SKM-1 treated with dmso at 0.1 percent for 144 hours (cell line): ENCODE measurements around the gene YPEL2.
A peak's percentile ranks its signal among the peaks of the same experiment; 100 is the strongest.

Experiments used
- DNase-seq: peaks from one replicate; lab custom pipeline; 2025; ENCODE audit not compliant: unreplicated experiment; lab: John Stamatoyannopoulos, UW

Gene YPEL2

GRCh38 chr17:59428916-59429485, 97.5 kb downstream of the YPEL2 start:
- no peak for DNase-seq

GRCh38 chr17:59431601-59432000, 100.1 kb downstream of the YPEL2 start:
- DNase-seq: no peak

- no peak for DNase-seq
Measured at GRCh38 chr17:59432657-59433056, 101.2 kb downstream of the YPEL2 start.

GRCh38 chr17:59433586-59433985, 102.1 kb downstream of the YPEL2 start:
- no peak for DNase-seq

GRCh38 chr17:59434429-59434828, 103.0 kb downstream of the YPEL2 start:
- DNase-seq: no peak

- DNase-seq: no peak
Measured at GRCh38 chr17:59435238-59435637, 103.8 kb downstream of the YPEL2 start.

- DNase-seq: no peak
Measured at GRCh38 chr17:59436900-59437299, 105.4 kb downstream of the YPEL2 start.

GRCh38 chr17:59437791-59438281, 106.4 kb downstream of the YPEL2 start:
- peak; percentile 51 for DNase-seq

- no peak for DNase-seq
Measured at GRCh38 chr17:59439262-59439661, 107.8 kb downstream of the YPEL2 start.

GRCh38 chr17:59439741-59440211, 108.3 kb downstream of the YPEL2 start:
- no peak for DNase-seq

- DNase-seq: peak; percentile 81
Measured at GRCh38 chr17:59440757-59441463, 109.5 kb downstream of the YPEL2 start.

- DNase-seq: no peak
Measured at GRCh38 chr17:59441464-59442096, 110.1 kb downstream of the YPEL2 start.

GRCh38 chr17:59443106-59443505, 111.7 kb downstream of the YPEL2 start:
- DNase-seq: no peak
